IMR-90 (cell line): Measurements from ENCODE around the gene SYNPR. TPM values are rescaled to one million over a fixed set of nuclear protein-coding genes. Genes with fewer than 3 reads are reported as not detected.

ENCODE experiments used
- ATAC-seq: fragments of 200-7000 bp; cut with Tn5 transposase; 2 replicates; pipeline ENCODE4 v1.9.1; 2020; ENCODE audit warnings: low read depth, mild to moderate bottlenecking, moderate library complexity
- BruUV-seq: library from RNA; stranded (reverse); fragments of 400-500 nt; replicated peaks from 2 replicates; lab custom pipeline; 2021; lab: Mats Ljungman, UMichigan
- CTCF ChIA-PET: fragments of 300-600 bp; formaldehyde crosslinking; extraction: SDS; loops from one replicate; lab custom pipeline; 2021; ENCODE audit warnings: antibody characterized with exemption; lab: Yijun Ruan, JAX
- POLR2A ChIA-PET: fragments of 300-600 bp; sonication (Branson Sonifier 250); formaldehyde crosslinking; loops from one replicate; lab custom pipeline; 2022; ENCODE audit warnings: antibody characterized with exemption; ENCODE audit not compliant: unreplicated experiment; lab: Charles Lee
- DNase-seq: peaks from one replicate; pipeline ENCODE4 v3.0.0; 2013
- H2AFZ ChIP-seq: replicated peaks from 2 replicates; pipeline ENCODE3; 2013; ENCODE audit warnings: low read length, mild to moderate bottlenecking; ENCODE audit not compliant: poor library complexity
- H2AK5ac ChIP-seq: 2 replicates; pipeline ENCODE4 v1.6.1; 2013; ENCODE audit warnings: low read depth, low read length, inconsistent platforms
- H2AK9ac ChIP-seq: replicated peaks from 2 replicates; pipeline ENCODE3; 2013; ENCODE audit warnings: mild to moderate bottlenecking, low read depth, low read length, moderate library complexity; ENCODE audit not compliant: poor library complexity
- H2BK120ac ChIP-seq: 2 replicates; pipeline ENCODE4 v1.6.1; 2013; ENCODE audit warnings: low read depth, low read length, inconsistent platforms
- H2BK15ac ChIP-seq: 3 replicates; pipeline ENCODE4 v1.6.1; 2013; ENCODE audit warnings: low read depth, low read length, inconsistent platforms
- H2BK20ac ChIP-seq: 2 replicates; pipeline ENCODE4 v1.6.1; 2013; ENCODE audit warnings: low read depth, mild to moderate bottlenecking, inconsistent platforms, low read length, moderate library complexity
- H2BK5ac ChIP-seq: 2 replicates; pipeline ENCODE4 v1.6.1; 2013; ENCODE audit warnings: mild to moderate bottlenecking, low read depth, low read length, inconsistent platforms; ENCODE audit not compliant: poor library complexity, severe bottlenecking
- H3K14ac ChIP-seq: replicated peaks from 2 replicates; pipeline ENCODE4 v1.6.1; 2013; ENCODE audit warnings: low read depth, low read length, inconsistent platforms
- H3K18ac ChIP-seq: 2 replicates; pipeline ENCODE4 v1.6.1; 2013; ENCODE audit warnings: low read depth, low read length, control low read depth
- H3K23ac ChIP-seq: 2 replicates; pipeline ENCODE4 v1.6.1; 2013; ENCODE audit warnings: low read depth, low read length, inconsistent platforms
- H3K27ac ChIP-seq: 2 replicates; pipeline ENCODE4 v1.5.1; 2013; ENCODE audit warnings: mild to moderate bottlenecking, control low read depth, low read length; ENCODE audit not compliant: insufficient read depth
- H3K27me3 ChIP-seq: 2 replicates; pipeline ENCODE4 v1.6.1; 2013; ENCODE audit warnings: low read length; ENCODE audit not compliant: control insufficient read depth, insufficient read depth
- H3K36me3 ChIP-seq: 2 replicates; pipeline ENCODE4 v1.6.1; 2013; ENCODE audit warnings: low read length, mixed read lengths; ENCODE audit not compliant: control insufficient read depth, insufficient read depth
- H3K4ac ChIP-seq: 2 replicates; pipeline ENCODE4 v1.6.1; 2013; ENCODE audit warnings: low read depth, low read length, inconsistent platforms
- H3K4me1 ChIP-seq: 2 replicates; pipeline ENCODE4 v1.6.1; 2013; ENCODE audit warnings: low read length, mixed read lengths; ENCODE audit not compliant: control insufficient read depth, insufficient read depth
- H3K4me2 ChIP-seq: 2 replicates; pipeline ENCODE4 v1.6.1; 2013; ENCODE audit warnings: low read depth, mild to moderate bottlenecking, control low read depth, low read length, moderate library complexity
- H3K4me3 ChIP-seq: 2 replicates; pipeline ENCODE4 v1.5.1; 2013; ENCODE audit warnings: low read depth, mild to moderate bottlenecking, control low read depth, low read length, moderate library complexity; ENCODE audit not compliant: insufficient read depth
- H3K56ac ChIP-seq: 2 replicates; pipeline ENCODE4 v1.6.1; 2013; ENCODE audit warnings: low read length, inconsistent platforms; ENCODE audit not compliant: insufficient read depth; ENCODE audit errors: extremely low read depth
- H3K79me1 ChIP-seq, 2 experiments: 2 replicates each; pipeline ENCODE4 v1.6.1; 2013; ENCODE audit warnings: low read length in 2 of 2, inconsistent platforms in 1 of 2, low read depth in 1 of 2
- H3K9ac ChIP-seq: 2 replicates; pipeline ENCODE4 v1.6.1; 2013; ENCODE audit warnings: low read depth, low read length, control low read depth
- H3K9me1 ChIP-seq: 2 replicates; pipeline ENCODE4 v1.6.1; 2013; ENCODE audit warnings: low read length, inconsistent platforms; ENCODE audit not compliant: insufficient read depth
- H3K9me3 ChIP-seq: 2 replicates; pipeline ENCODE4 v1.6.1; 2013; ENCODE audit warnings: low read length; ENCODE audit not compliant: control insufficient read depth, insufficient read depth
- H4K20me1 ChIP-seq: 2 replicates; pipeline ENCODE4 v1.6.1; 2013; ENCODE audit warnings: low read length, inconsistent platforms; ENCODE audit not compliant: insufficient read depth
- H4K5ac ChIP-seq: 2 replicates; pipeline ENCODE4 v1.6.1; 2013; ENCODE audit warnings: mild to moderate bottlenecking, low read depth, low read length, control low read depth
- H4K8ac ChIP-seq, 2 experiments: 2 replicates each; pipeline ENCODE4 v1.6.1; 2013; ENCODE audit warnings: low read depth in 2 of 2, low read length in 2 of 2, control low read depth in 1 of 2, inconsistent platforms in 1 of 2
- H4K91ac ChIP-seq: 2 replicates; pipeline ENCODE4 v1.6.1; 2013; ENCODE audit warnings: low read depth, low read length, inconsistent platforms; ENCODE audit not compliant: insufficient read depth
- POLR2A ChIP-seq: IDR thresholded peaks from 2 replicates; pipeline ENCODE4 v1.6.1; 2012; ENCODE audit warnings: mild to moderate bottlenecking, low read depth, low read length
- WGBS, 2 experiments: methylation state at CpG; one replicate each; pipeline versions ENCODE4 v1.1.5 to v1.1.7; 2013; ENCODE audit warnings: missing lambda C conversion rate in 2 of 2; ENCODE audit not compliant: insufficient read length in 1 of 2; ENCODE audit errors: extremely low coverage in 2 of 2; 5-methylcytosine and 5-hydroxymethylcytosine counted together
- dilution Hi-C: fragments of 300-500 bp; cut with HindIII; formaldehyde crosslinking; loops from one replicate; pipeline ENCODE4 v1.14.3; 2018; ENCODE audit warnings: low sequenced_read_pairs; ENCODE audit not compliant: unreplicated experiment
- in situ Hi-C: fragments of 300-500 bp; cut with MboI; formaldehyde crosslinking; loops from 3 replicates; pipeline ENCODE4 v1.14.3; 2019; ENCODE audit warnings: low sequenced_read_pairs, inconsistent platforms, mixed read lengths
- intact Hi-C: fragments of 100-400 bp; cut with micrococcal nuclease; formaldehyde crosslinking; loops from 2 replicates; pipeline ENCODE4 v1.10.0; 2022
- polyA plus RNA-seq, 3 experiments: library from polyadenylated mRNA; depleted of rRNA; stranded (reverse); fragments of >200 nt; gene quantifications; 2 replicates each; pipeline ENCODE4 v1.2.3, GENCODE V29; 2012; ENCODE audit warnings: low replicate concordance in 1 of 3
- total RNA-seq: library from RNA; depleted of rRNA; stranded (reverse); fragments of >200 nt; gene quantifications from 2 replicates; pipeline ENCODE4 v1.2.3, GENCODE V29; 2012

SYNPR gene
- total and polyA plus RNA-seq, 2 of the 4 experiments (the other 2 are of a cell fraction), result not detected

DNA sequence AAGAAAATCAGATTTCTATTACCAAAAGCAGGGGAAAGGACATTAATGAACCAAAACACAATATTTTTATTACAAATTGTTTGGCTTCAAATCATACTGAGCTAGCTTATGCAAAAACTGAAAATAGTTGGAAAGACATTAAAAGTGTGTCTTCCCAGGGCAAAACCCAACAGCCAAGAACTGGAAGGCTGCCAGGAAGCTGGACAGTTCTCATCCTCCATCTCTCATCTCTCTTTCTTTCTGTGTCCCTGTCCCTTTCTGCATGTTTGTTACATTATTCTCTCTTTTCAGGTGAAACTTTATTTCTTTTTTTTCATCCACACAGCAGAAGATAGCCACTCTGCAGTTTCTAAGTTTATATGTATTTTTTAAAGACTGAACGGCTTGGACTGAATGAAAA, 333.3 kb downstream of the SYNPR start:
- Histone ChIP-seq H2AK5ac (no peak overlapping the region), H3K4me1 (no peaks in the 10 kb centered on the region), H3K4me2 (no peak overlapping the region), H3K14ac (no peak overlapping the region), H3K18ac (no peak overlapping the region), H3K9me3 (no peaks in the 10 kb centered on the region), H3K4me3 (no peak overlapping the region), H4K91ac (no peak overlapping the region), H3K4ac (no peak overlapping the region), H3K27ac (no peak overlapping the region), H4K5ac (no peak overlapping the region), H2AFZ (no peak overlapping the region), H2BK120ac (no peak overlapping the region), H3K79me1 (no peaks in the 10 kb centered on the region), H2BK15ac (no peak overlapping the region), H3K9me1 (no peaks in the 10 kb centered on the region), H2BK20ac (no peak overlapping the region), H4K20me1 (no peaks in the 10 kb centered on the region), H2BK5ac (no peak overlapping the region), H3K23ac (no peak overlapping the region), H3K56ac (no peak overlapping the region), H2AK9ac (no peak overlapping the region), H3K27me3 (no peaks in the 10 kb centered on the region), H3K9ac (no peak overlapping the region), H3K36me3 (no peaks in the 10 kb centered on the region), H4K8ac (no peak overlapping the region)
- no peak for ATAC-seq
- dilution Hi-C loops (no loop called here), intact Hi-C loops (no loop called here), in situ Hi-C loops (no loop called here)
- no TSS peak for BruUV-seq
- CTCF ChIA-PET, result no interaction called here
- no peak for TF ChIP-seq POLR2A
- POLR2A ChIA-PET, result no interaction called here
- no CpG with 5 or more reads among the region's 1 CpG for WGBS, 2 experiments
- no peak for DNase-seq
